Fibroblast of lung (primary cell): Measurements from ENCODE around the gene SLC38A2. TPM values are rescaled to one million over a fixed set of nuclear protein-coding genes. Genes with fewer than 3 reads are reported as not detected.
A peak's percentile ranks its signal among the peaks of the same experiment; 100 is the strongest.

Experiments used
- DNase-seq, 2 donors: peaks; one replicate each; pipeline versions ENCODE4 v3.0.0 to v3.0.0-alpha.2; 2010; ENCODE audit warnings: low read depth in 2 of 2
- H2AFZ ChIP-seq: 2 replicates; pipeline ENCODE4 v1.5.1; 2012; ENCODE audit warnings: low read length, control low read depth, inconsistent platforms
- H3K27ac ChIP-seq: 2 replicates; pipeline ENCODE4 v1.5.1; 2011; ENCODE audit warnings: low read length, control low read depth; ENCODE audit not compliant: insufficient read depth
- H3K27me3 ChIP-seq: 2 replicates; pipeline ENCODE4 v1.5.1; 2011; ENCODE audit warnings: mild to moderate bottlenecking, low read length; ENCODE audit not compliant: control insufficient read depth, insufficient read depth
- H3K36me3 ChIP-seq: 2 replicates; pipeline ENCODE4 v1.5.1; 2011; ENCODE audit warnings: low read length; ENCODE audit not compliant: control insufficient read depth, insufficient read depth
- H3K4me1 ChIP-seq: 2 replicates; pipeline ENCODE4 v1.5.1; 2011; ENCODE audit warnings: low read length; ENCODE audit not compliant: control insufficient read depth, insufficient read depth; ENCODE audit errors: extremely low read depth
- H3K4me2 ChIP-seq: 2 replicates; pipeline ENCODE4 v1.5.1; 2011; ENCODE audit warnings: low read length, control low read depth; ENCODE audit not compliant: insufficient read depth; ENCODE audit errors: extremely low read depth
- H3K4me3 ChIP-seq, 4 experiments: fragments of 200-600 bp in 1 of 4; sonication (generic) in 1 of 4; replicated peaks in 1 of 4; 2 replicates each; pipeline ENCODE4 v1.5.1; 2011 to 2016; ENCODE audit warnings: low read length in 4 of 4, low read depth in 3 of 4, mild to moderate bottlenecking in 3 of 4, control low read depth in 2 of 4, inconsistent platforms in 1 of 4, mixed read lengths in 1 of 4; ENCODE audit not compliant: insufficient read depth in 1 of 4; ENCODE audit errors: control extremely low read depth in 1 of 4
- H3K79me2 ChIP-seq: 2 replicates; pipeline ENCODE4 v1.5.1; 2012; ENCODE audit warnings: mild to moderate bottlenecking, low read length, inconsistent platforms; ENCODE audit not compliant: control insufficient read depth, insufficient read depth
- H3K9ac ChIP-seq: 2 replicates; pipeline ENCODE4 v1.5.1; 2011; ENCODE audit warnings: mild to moderate bottlenecking, low read length, control low read depth; ENCODE audit not compliant: insufficient read depth
- H3K9me3 ChIP-seq: 2 replicates; pipeline ENCODE4 v1.5.1; 2012; ENCODE audit warnings: low read depth, low read length; ENCODE audit not compliant: control insufficient read depth, insufficient read depth
- H4K20me1 ChIP-seq: 2 replicates; pipeline ENCODE4 v1.5.1; 2011; ENCODE audit warnings: low read length; ENCODE audit not compliant: control insufficient read depth, insufficient read depth; ENCODE audit errors: extremely low read depth
- CTCF ChIP-seq, 2 donors: IDR thresholded peaks in 1 of 2; conservative IDR thresholded peaks in 1 of 2; 1 replicate in 1 of 2; 2 replicates in 1 of 2; pipeline ENCODE4 v1.5.1; 2011 to 2012; ENCODE audit warnings: low read length in 2 of 2, control low read depth in 1 of 2, inconsistent platforms in 1 of 2, low read depth in 1 of 2, mild to moderate bottlenecking in 1 of 2
- EZH2 ChIP-seq: IDR thresholded peaks from 2 replicates; pipeline ENCODE4 v1.5.1; 2012; ENCODE audit warnings: low read length, control low read depth, mild to moderate bottlenecking; ENCODE audit errors: missing control alignments
- polyA plus RNA-seq, 2 donors: library from polyadenylated mRNA; depleted of rRNA in 1 of 2; stranded (reverse) in 1 of 2; unstranded in 1 of 2; fragments of >200 nt; gene quantifications; 2 replicates each; pipeline ENCODE4 v1.2.1, GENCODE V29; 2011 to 2012; ENCODE audit warnings: missing spikeins in 1 of 2
- total RNA-seq: library from RNA; depleted of rRNA; stranded (reverse); fragments of >200 nt; gene quantifications from 2 replicates; pipeline ENCODE4 v1.2.1, GENCODE V29; 2014

Gene SLC38A2
- total and polyA plus RNA-seq, 2 donors (not counting 1 experiment from before 2014, with no cell fraction given): 940 to 1,357 TPM

- Histone ChIP-seq H3K4me2 (peak overlapping the region; percentile 32), H3K9ac (no peak overlapping the region), H4K20me1 (peaks cover 27% of the 10 kb centered on the region), H3K27ac (no peak overlapping the region), H3K9me3 (no peaks in the 10 kb centered on the region), H3K79me2 (peaks cover 56% of the 10 kb centered on the region), H3K36me3 (peaks cover 28% of the 10 kb centered on the region), H3K27me3 (no peaks in the 10 kb centered on the region), H3K4me1 (peaks cover 8% of the 10 kb centered on the region), H2AFZ (no peak overlapping the region), H3K4me3 (peak overlapping the region in 3 of 4 experiments; percentile 64 to 89 (median 81))
- peak in 1 of 2 donors; percentile 53 for DNase-seq
- TF ChIP-seq EZH2: no peak
These were observed 9.5 kb downstream of the SLC38A2 start for GRCh38 chr12:46362895-46363581.

DNA sequence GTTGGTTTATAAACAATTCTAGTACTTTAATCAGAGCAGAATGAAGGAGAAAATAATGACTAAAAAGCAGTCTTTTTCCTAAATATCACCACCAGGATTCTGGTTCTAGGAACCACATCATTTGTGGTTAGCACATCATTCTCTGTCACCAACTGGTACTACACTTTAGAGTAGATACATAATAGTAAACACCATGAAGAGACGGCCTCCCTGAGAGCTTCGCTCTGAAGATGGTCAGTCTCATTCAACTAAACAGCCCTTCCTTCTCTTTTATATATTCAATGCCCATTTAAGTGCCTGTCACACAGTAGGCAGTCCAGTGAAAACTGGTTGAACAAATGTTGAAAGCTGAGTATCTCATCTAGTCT lies 10.9 kb downstream of the SLC38A2 start:
- H3K4me2 ChIP-seq: peak overlapping the region; percentile 40
- no peak overlapping the region for H3K27ac ChIP-seq
- H3K4me1 ChIP-seq: peaks cover 5% of the 10 kb centered on the region
- H4K20me1 ChIP-seq: peaks cover 20% of the 10 kb centered on the region
- peak overlapping the region in 2 of 4 experiments; percentile 0 to 11 for H3K4me3 ChIP-seq
- H3K9ac ChIP-seq: no peak overlapping the region
- TF ChIP-seq EZH2 (no peak), CTCF (conservative IDR thresholded peaks at IDR 0.05 in 1 of 2, IDR thresholded peaks at IDR 0.05 in 1 of 2; ENCODE audit: low read depth in 1 of 2, low read length in 2 of 2) (no peak)
- H3K79me2 ChIP-seq: peaks cover 42% of the 10 kb centered on the region
- H3K36me3 ChIP-seq: peaks cover 25% of the 10 kb centered on the region
- no peaks in the 10 kb centered on the region for H3K9me3 ChIP-seq
- peak in 1 of 2 donors; percentile 14 for DNase-seq
- no peaks in the 10 kb centered on the region for H3K27me3 ChIP-seq
- H2AFZ ChIP-seq: no peak overlapping the region

- peak overlapping the region in 1 of 4 experiments; percentile 11 for H3K4me3 ChIP-seq
- H3K4me1 ChIP-seq: peaks cover 5% of the 10 kb centered on the region
- H3K4me2 ChIP-seq: peak overlapping the region; percentile 29
- no peak overlapping the region for H2AFZ ChIP-seq
- no peaks in the 10 kb centered on the region for H3K9me3 ChIP-seq
- H3K27ac ChIP-seq: no peak overlapping the region
- H4K20me1 ChIP-seq: peaks cover 20% of the 10 kb centered on the region
- no peaks in the 10 kb centered on the region for H3K27me3 ChIP-seq
- peaks cover 24% of the 10 kb centered on the region for H3K36me3 ChIP-seq
- peak in 1 of 2 donors; percentile 19 for DNase-seq
- no peak for TF ChIP-seq EZH2
- TF ChIP-seq CTCF (conservative IDR thresholded peaks at IDR 0.05 in 1 of 2, IDR thresholded peaks at IDR 0.05 in 1 of 2; ENCODE audit: low read depth in 1 of 2, low read length in 2 of 2): no peak
- no peak overlapping the region for H3K9ac ChIP-seq
- H3K79me2 ChIP-seq: peaks cover 36% of the 10 kb centered on the region
These were observed 11.5 kb downstream of the SLC38A2 start for GRCh38 chr12:46360908-46361666.
